Omental fat pad (tissue), 4 donors: ENCODE results near the gene RPS2. TPM values are rescaled to one million over a fixed set of nuclear protein-coding genes. Genes with fewer than 3 reads are reported as not detected.
A peak's percentile ranks its signal among the peaks of the same experiment; 100 is the strongest.
"Not testable (repeated sequence)": the region's sequence is repeated elsewhere in the genome, so short reads cannot be mapped to it uniquely, and the experiment has no call there.

Experiments
- ATAC-seq: fragments of 150-250 bp; one replicate; pipeline ENCODE4 v1.9.1; 2016; ENCODE audit warnings: mild to moderate bottlenecking, moderate library complexity; ENCODE audit not compliant: low FRiP score
- DNase-seq: peaks from one replicate; pipeline ENCODE4 v3.0.0-alpha.2; 2019; ENCODE audit warnings: low spot score
- CTCF ChIP-seq, 3 donors: fragments of 450-650 bp; IDR thresholded peaks; one replicate each; pipeline ENCODE4 v1.5.1; 2016 to 2017; ENCODE audit warnings: antibody characterized with exemption in 3 of 3, mild to moderate bottlenecking in 3 of 3, moderate library complexity in 2 of 3
- total RNA-seq, 4 donors: library from RNA; depleted of rRNA; stranded (reverse); fragments of >200 nt; gene quantifications; one replicate each; pipeline ENCODE4 v1.1.0, GENCODE V29; 2016

The RPS2 gene
- 1,000 to 10,000 TPM; 1,362 to 1,656 (median 1,543) TPM for total RNA-seq

DNA sequence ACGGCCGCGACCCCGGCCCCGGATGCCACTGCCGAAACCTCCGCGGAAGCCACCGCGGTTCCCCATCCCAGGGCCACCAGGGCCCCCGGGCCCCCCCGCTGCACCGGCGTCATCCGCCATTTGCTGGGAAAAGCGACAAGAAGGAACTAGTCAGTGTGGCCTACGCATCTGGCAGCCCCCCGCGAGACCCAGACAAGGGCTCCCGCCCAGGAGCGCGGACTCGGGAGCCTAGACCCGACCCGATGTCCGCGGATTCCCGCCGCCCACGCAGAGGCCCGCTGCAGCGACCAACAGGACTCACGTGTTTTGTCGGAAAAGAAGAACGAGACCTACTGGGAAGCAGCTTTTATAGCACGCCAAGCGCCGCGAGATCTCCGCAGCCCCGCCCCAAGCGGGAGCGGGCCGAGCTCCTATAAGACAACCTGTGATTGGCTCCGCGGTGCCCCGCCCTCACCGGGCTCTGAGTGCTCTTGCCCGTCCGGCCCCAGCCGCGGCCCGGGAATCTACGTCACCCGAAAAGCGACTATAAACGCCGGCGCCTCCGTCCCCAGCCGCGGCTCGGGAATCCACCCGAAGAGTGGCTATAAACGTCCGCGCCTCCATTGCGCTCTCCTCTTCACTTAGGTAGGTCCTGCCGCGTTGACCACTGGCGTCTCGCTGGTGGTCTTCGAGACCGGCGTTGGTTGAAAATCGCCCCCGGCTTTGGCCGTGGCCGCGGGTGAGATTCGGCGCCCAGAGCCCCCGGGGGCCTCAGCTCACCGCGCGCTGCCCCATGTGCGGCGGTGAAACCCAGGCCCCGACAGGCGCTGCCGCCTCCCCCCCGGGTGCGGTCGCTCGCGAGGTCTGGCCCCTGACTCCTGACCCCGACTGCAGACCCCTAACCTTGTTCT lies at the start of gene RPS2:
Gene RPS2, minus strand, starts transcription at position 321 of the 890 bp plus-strand sequence. Its CDS starts 201 bp downstream, at position 120.
- ATAC-seq (peak; percentile 96), DNase-seq (peak; percentile 95)
- TF ChIP-seq CTCF (IDR thresholded peaks at IDR 0.05) = no peak

GRCh38 chr16:2013527-2013926 lies 48.9 kb upstream of the RPS2 start:
- TF ChIP-seq CTCF (IDR thresholded peaks at IDR 0.05) = no peak
- ATAC-seq = no peak
- DNase-seq = no peak

GRCh38 chr16:2011726-2012125 lies 47.1 kb upstream of the RPS2 start:
- not testable (repeated sequence) for DNase-seq, ATAC-seq

- no peak for TF ChIP-seq CTCF (IDR thresholded peaks at IDR 0.05)
- ATAC-seq (peak; percentile 75), DNase-seq (no peak)
These were observed 45.3 kb upstream of the RPS2 start, which contains the start of gene ZNF598 for GRCh38 chr16:2009791-2010510. TSS of gene ZNF598 (minus strand) at chr16:2009821.

DNA sequence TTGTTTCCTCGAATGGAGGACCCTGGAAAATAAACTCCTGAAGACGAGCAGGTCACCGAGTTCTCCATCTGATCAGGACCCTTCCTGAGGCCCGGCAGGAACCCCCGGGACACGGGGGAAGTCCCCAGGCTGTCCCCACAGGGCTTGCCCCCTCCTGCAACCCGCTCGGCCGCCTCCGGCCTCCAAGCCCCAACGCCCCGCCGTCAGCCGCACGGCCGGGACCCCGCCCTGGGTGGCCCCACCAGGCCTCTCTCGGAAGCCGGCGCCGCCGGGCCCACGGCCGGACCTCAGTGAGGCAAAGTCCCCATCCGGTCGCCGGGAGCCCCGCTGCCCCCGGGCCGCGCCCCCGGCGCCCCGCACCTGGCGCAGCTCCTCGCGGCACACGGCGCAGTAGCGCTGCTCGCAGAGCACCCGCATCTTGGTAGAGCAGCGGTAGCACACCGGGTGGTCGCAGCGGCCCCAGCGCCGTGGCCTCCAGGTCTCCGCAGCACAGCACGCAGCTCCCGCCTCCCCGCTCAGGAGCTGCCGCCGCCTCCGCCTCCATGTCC lies 44.6 kb upstream of the RPS2 start:
- no peak for DNase-seq
- ATAC-seq = no peak
- TF ChIP-seq CTCF (IDR thresholded peaks at IDR 0.05) = no peak

- no peak for DNase-seq
- peak; percentile 8 for ATAC-seq
- no peak for TF ChIP-seq CTCF (IDR thresholded peaks at IDR 0.05)
These were observed 44.1 kb upstream of the RPS2 start for GRCh38 chr16:2008631-2009163.

DNA sequence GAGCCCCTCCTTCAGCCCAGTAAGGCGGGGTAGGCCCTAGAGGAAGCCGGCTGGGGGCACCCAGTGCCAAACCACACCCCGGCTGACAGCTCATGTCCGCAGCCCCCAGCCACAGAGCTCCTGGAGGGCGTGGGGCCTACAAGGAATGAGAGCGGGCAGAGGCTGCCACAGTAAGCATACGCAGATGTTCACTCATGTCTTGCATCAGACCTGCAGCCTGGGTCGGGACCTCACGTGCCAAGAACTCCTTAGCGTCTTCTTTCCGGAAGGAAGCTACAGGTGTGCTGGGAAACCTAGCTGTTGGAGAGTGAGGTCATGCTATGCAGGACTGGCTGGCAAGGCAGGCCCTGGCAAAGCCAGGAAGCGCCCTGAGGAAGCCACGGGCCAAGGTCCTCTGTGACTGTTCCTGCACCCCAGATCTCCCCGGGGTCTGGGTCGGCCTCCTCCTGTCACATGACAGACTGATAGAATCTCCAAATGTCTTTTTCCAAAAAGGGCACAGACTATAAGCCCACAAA lies 43.4 kb upstream of the RPS2 start:
- no peak for TF ChIP-seq CTCF (IDR thresholded peaks at IDR 0.05)
- peak; percentile 79 for ATAC-seq
- DNase-seq = no peak
